HUES6 (cell line): ENCODE data around the gene ANKRD23.
A peak's percentile ranks its signal among the peaks of the same experiment; 100 is the strongest.

Source experiments
- H3K27ac ChIP-seq: 2 replicates; pipeline ENCODE4 v1.7.0; 2013; ENCODE audit warnings: low read depth, mild to moderate bottlenecking, low read length, inconsistent platforms
- H3K27me3 ChIP-seq: 2 replicates; pipeline ENCODE4 v1.6.1; 2013; ENCODE audit warnings: low read length; ENCODE audit not compliant: control insufficient read depth, insufficient read depth
- H3K36me3 ChIP-seq: 2 replicates; pipeline ENCODE4 v1.6.1; 2013; ENCODE audit warnings: low read length; ENCODE audit not compliant: control insufficient read depth, insufficient read depth
- H3K4me1 ChIP-seq: 2 replicates; pipeline ENCODE4 v1.6.1; 2013; ENCODE audit warnings: low read length; ENCODE audit not compliant: control insufficient read depth, insufficient read depth
- H3K4me3 ChIP-seq: 2 replicates; pipeline ENCODE4 v1.5.1; 2013; ENCODE audit warnings: low read depth, low read length
- H3K9ac ChIP-seq: one replicate; pipeline ENCODE4 v1.6.1; 2013; ENCODE audit warnings: mild to moderate bottlenecking, low read length
- H3K9me3 ChIP-seq: 2 replicates; pipeline ENCODE4 v1.6.1; 2013; ENCODE audit warnings: low read depth, low read length; ENCODE audit not compliant: control insufficient read depth, insufficient read depth

The ANKRD23 gene

GRCh38 chr2:96883306-96883705, 39.5 kb upstream of the ANKRD23 start:
- H3K27me3 ChIP-seq, result 0 out of 2 replicates have a peak, but pooled peaks cover 5% of the 10 kb centered on the region
- no peak overlapping the region for H3K4me3 ChIP-seq
- no peak overlapping the region for H3K27ac ChIP-seq
- H3K9ac ChIP-seq, result no peak overlapping the region
- H3K36me3 ChIP-seq, result no peaks in the 10 kb centered on the region
- peaks cover 81% of the 10 kb centered on the region for H3K4me1 ChIP-seq
- H3K9me3 ChIP-seq, result no peaks in the 10 kb centered on the region

- peaks cover 81% of the 10 kb centered on the region for H3K4me1 ChIP-seq
These were observed 39.1 kb upstream of the ANKRD23 start for GRCh38 chr2:96882906-96883305.

GRCh38 chr2:96882230-96882629, 38.4 kb upstream of the ANKRD23 start:
- Histone ChIP-seq H3K4me3 (peak overlapping the region; percentile 50; the same call in 1 of the 2 replicates), H3K36me3 (no peaks in the 10 kb centered on the region), H3K9ac (peak overlapping the region; percentile 76), H3K9me3 (no peaks in the 10 kb centered on the region), H3K27me3 (0 out of 2 replicates have a peak, but pooled peaks cover 5% of the 10 kb centered on the region), H3K27ac (peak overlapping the region; percentile 89; the same call in 1 of the 2 replicates), H3K4me1 (peaks cover 78% of the 10 kb centered on the region)

More at GRCh38 chr2:96882906-96883305, 39.1 kb upstream of the ANKRD23 start:
- H3K4me3 ChIP-seq, result no peak overlapping the region
- peak overlapping the region; percentile 76 for H3K9ac ChIP-seq
- no peaks in the 10 kb centered on the region for H3K36me3 ChIP-seq
- no peaks in the 10 kb centered on the region for H3K9me3 ChIP-seq
- H3K27me3 ChIP-seq, result 0 out of 2 replicates have a peak, but pooled peaks cover 5% of the 10 kb centered on the region
- peak overlapping the region; percentile 89; the same call in 1 of the 2 replicates for H3K27ac ChIP-seq

- Histone ChIP-seq H3K27me3 (0 out of 2 replicates have a peak, but pooled peaks cover 5% of the 10 kb centered on the region), H3K4me1 (peaks cover 81% of the 10 kb centered on the region), H3K9ac (peak overlapping the region; percentile 76), H3K36me3 (no peaks in the 10 kb centered on the region), H3K4me3 (peak overlapping the region; percentile 50), H3K27ac (peak overlapping the region; percentile 89; the same call in 1 of the 2 replicates), H3K9me3 (no peaks in the 10 kb centered on the region)
These were observed 37.8 kb upstream of the ANKRD23 start for GRCh38 chr2:96881349-96882195.

GRCh38 chr2:96880891-96881273, 37.1 kb upstream of the ANKRD23 start:
- Histone ChIP-seq H3K27ac (peak overlapping the region; percentile 89; the same call in 1 of the 2 replicates), H3K4me3 (peak overlapping the region; percentile 19; the same call in 1 of the 2 replicates), H3K9ac (peak overlapping the region; percentile 34), H3K36me3 (no peaks in the 10 kb centered on the region), H3K27me3 (0 out of 2 replicates have a peak, but pooled peaks cover 5% of the 10 kb centered on the region), H3K4me1 (peaks cover 81% of the 10 kb centered on the region), H3K9me3 (no peaks in the 10 kb centered on the region)

GRCh38 chr2:96879545-96880040, 35.8 kb upstream of the ANKRD23 start:
- no peak overlapping the region for H3K9ac ChIP-seq
- no peak overlapping the region for H3K4me3 ChIP-seq
- H3K27me3 ChIP-seq, result 0 out of 2 replicates have a peak, but pooled peaks cover 5% of the 10 kb centered on the region
- H3K36me3 ChIP-seq, result no peaks in the 10 kb centered on the region
- H3K4me1 ChIP-seq, result peaks cover 82% of the 10 kb centered on the region
- H3K27ac ChIP-seq, result no peak overlapping the region
- no peaks in the 10 kb centered on the region for H3K9me3 ChIP-seq

- Histone ChIP-seq H3K4me1 (peaks cover 82% of the 10 kb centered on the region), H3K27ac (no peak overlapping the region), H3K9me3 (no peaks in the 10 kb centered on the region), H3K36me3 (no peaks in the 10 kb centered on the region), H3K27me3 (0 out of 2 replicates have a peak, but pooled peaks cover 5% of the 10 kb centered on the region), H3K4me3 (no peak overlapping the region), H3K9ac (no peak overlapping the region)
These were observed 35.1 kb upstream of the ANKRD23 start for GRCh38 chr2:96878796-96879544.

- H3K4me3 ChIP-seq, result no peak overlapping the region
- H3K9ac ChIP-seq, result no peak overlapping the region
- H3K9me3 ChIP-seq, result no peaks in the 10 kb centered on the region
- no peaks in the 10 kb centered on the region for H3K36me3 ChIP-seq
- H3K27ac ChIP-seq, result no peak overlapping the region
- H3K4me1 ChIP-seq, result peaks cover 82% of the 10 kb centered on the region
- no peaks in the 10 kb centered on the region for H3K27me3 ChIP-seq
These were observed 34.4 kb upstream of the ANKRD23 start for GRCh38 chr2:96878171-96878570.

- Histone ChIP-seq H3K4me3 (no peak overlapping the region), H3K36me3 (no peaks in the 10 kb centered on the region), H3K4me1 (peaks cover 82% of the 10 kb centered on the region), H3K27ac (no peak overlapping the region), H3K9me3 (no peaks in the 10 kb centered on the region), H3K27me3 (no peaks in the 10 kb centered on the region), H3K9ac (no peak overlapping the region)
These were observed 33.8 kb upstream of the ANKRD23 start for GRCh38 chr2:96877631-96878092.

GRCh38 chr2:96877042-96877451, 33.2 kb upstream of the ANKRD23 start:
- Histone ChIP-seq H3K27ac (no peak overlapping the region), H3K27me3 (no peaks in the 10 kb centered on the region), H3K4me1 (peaks cover 78% of the 10 kb centered on the region), H3K36me3 (no peaks in the 10 kb centered on the region), H3K9me3 (no peaks in the 10 kb centered on the region), H3K9ac (no peak overlapping the region), H3K4me3 (no peak overlapping the region)
